Measurements from ENCODE around the gene SHANK2.

The SHANK2 gene

DNA sequence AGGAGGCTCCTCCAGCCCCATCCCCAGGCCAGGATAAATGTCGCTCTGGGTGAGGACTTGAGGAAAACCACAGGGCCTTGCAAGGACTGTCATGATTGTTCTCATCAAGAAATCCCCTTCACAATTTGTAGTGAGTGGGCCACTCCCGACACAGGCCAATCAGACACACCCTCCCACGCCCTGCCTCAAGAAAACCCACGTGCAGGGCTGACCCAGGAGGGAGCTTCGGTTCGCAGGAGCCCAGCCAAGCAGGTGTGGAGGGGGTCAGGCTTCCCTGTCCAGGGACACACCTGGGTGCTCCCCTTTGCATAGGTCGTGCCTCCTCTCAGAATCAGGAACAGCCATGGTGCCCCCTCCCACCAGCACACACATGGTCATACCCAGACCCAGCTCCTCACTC is 43.2 kb downstream of the SHANK2 start:
- Mint-ChIP-seq H3K9me3 (no peaks in the 10 kb centered on the region), H3K4me1 (ENCODE audit: low read depth) (no peaks in the 10 kb centered on the region), H3K27me3 (no peaks in the 10 kb centered on the region), H3K36me3 (ENCODE audit: low read depth) (no peaks in the 10 kb centered on the region), H3K27ac (no peak overlapping the region), H3K4me3 (no peak overlapping the region)
- DNase-seq: no peak

DNA sequence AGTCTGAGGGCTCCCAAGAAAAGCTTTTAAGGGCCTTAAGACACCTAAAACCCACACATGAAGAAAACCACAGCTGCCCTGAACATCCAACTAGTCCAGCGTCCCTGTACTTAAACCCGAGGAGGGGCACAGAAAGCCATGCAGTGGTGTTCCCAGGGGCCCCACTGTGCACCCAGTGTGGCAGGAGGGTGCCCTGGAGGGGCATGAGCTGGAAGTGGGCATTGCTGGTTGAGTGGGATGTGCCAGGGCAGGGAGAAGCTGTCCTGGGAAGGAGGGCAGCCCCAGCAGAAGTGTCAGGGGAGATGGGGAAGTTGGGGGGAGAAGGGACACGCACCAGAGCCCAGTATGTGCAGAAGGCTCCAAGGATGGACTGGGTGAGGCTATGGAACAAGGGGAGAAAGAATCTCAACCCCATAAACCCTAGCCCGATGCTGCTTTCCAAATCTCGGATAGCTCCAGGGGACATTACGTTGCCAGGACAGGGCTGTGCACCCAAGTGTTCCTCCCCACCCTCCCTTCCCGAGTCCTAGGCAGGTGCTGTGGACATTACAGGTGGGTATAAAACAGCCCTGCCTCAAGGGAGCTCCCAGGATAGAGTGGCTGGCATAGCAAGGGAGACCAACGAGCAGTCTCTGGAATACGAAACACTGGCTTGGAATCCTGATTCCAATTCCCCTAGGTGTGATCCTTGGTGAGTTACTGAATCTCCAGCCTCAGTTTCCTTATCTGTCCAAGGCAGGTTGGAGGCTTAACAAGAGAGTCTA is 44.2 kb downstream of the SHANK2 start:
- Mint-ChIP-seq H3K27me3 (no peaks in the 10 kb centered on the region), H3K9me3 (no peaks in the 10 kb centered on the region), H3K27ac (no peak overlapping the region), H3K4me3 (no peak overlapping the region), H3K4me1 (ENCODE audit: low read depth) (no peaks in the 10 kb centered on the region), H3K36me3 (ENCODE audit: low read depth) (no peaks in the 10 kb centered on the region)
- no peak for DNase-seq

DNA sequence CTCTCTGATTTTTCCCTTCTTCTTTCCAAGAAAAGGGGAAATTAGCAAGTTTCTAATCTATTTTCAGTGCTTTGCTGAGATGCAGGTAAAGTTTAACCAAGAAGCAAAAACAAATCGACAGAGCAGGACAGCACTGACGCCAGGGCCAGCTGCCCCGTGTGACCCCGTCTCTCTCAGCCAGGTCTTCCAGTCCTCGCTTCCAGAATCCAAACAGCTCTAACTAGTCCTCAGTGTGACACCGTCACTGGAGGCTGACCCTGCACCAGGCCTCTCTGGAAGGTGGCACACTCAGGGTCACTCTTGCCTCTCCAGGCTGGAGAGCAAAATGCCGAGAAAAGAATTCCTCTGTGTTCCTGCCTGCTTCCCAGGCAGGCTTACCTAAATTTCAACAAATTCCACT is 44.8 kb downstream of the SHANK2 start:
- Mint-ChIP-seq H3K4me1 (ENCODE audit: low read depth) (no peaks in the 10 kb centered on the region), H3K4me3 (no peak overlapping the region), H3K9me3 (no peaks in the 10 kb centered on the region), H3K27ac (no peak overlapping the region), H3K36me3 (ENCODE audit: low read depth) (no peaks in the 10 kb centered on the region), H3K27me3 (no peaks in the 10 kb centered on the region)
- no peak for DNase-seq

DNA sequence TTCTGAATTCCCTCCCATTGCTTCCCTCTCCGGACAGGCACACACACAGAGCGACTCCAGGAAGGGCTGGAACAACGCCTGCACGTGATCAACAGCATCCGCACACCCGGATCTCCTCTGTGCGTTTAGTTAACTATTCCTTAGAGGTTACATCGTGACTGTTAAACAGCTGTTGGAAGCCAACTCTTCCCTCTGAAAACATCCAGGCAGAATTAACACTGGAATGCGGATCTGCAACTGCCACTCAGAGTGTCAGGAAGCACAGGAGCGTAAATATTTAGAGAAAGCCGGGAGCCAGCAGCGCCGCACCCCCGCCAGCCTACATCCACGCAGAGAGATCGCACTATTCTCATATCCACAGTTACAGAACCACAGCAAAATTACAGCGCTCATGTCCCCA is 46.2 kb downstream of the SHANK2 start:
- peaks cover 6% of the 10 kb centered on the region for H3K27me3 Mint-ChIP-seq

DNA sequence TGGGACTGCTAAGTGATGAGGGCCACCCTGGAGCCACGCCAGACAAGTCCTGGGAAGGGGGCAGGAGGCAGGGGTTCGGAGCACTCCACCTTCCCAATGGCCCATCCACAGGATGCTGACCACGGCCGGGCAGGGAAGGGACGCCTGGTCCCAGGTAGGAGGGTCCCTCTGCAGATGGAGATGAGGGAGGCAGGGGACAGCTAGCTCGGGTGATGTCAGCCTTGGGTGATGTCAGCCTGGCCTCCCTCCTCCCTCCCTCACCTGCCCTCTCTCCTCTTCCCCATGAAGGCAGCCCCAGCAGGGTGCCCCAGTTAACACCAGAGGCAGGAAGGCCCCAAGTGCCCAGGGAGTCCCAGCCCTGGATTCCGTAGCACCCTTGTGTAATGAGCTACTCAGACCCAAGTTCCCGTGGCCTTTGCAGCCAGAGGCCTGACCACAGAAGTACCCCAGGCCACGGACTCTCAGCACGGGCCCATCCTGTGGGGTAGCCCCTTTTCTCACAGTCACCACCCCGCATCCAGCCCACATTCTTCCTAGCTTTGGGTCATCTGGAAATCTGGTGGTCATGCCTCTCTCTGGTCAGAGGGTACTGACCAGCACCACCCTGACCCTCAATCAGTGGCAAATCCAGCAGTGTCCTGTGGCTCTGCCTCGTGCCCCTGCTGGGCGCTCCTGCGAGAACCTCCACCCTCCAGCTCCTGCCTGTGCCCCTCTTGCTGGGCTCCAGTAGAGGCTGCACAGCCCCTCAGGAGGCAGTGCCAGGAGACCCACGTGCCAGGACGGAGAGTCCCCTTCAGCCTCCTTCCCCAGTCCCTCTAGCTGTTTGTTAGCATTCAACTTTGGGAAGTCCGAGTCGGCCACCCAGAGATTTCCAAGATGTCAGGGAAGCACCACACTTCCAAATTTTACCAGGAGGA is 47.4 kb downstream of the SHANK2 start:
- DNase-seq: no peak
- Mint-ChIP-seq H3K4me3 (no peak overlapping the region), H3K36me3 (ENCODE audit: low read depth) (no peaks in the 10 kb centered on the region), H3K27me3 (peaks cover 6% of the 10 kb centered on the region), H3K4me1 (ENCODE audit: low read depth) (no peaks in the 10 kb centered on the region), H3K27ac (no peak overlapping the region), H3K9me3 (no peaks in the 10 kb centered on the region)

More for the DNA sequence above, 46.2 kb downstream of the SHANK2 start:
- DNase-seq: no peak
- no peaks in the 10 kb centered on the region for H3K4me1 Mint-ChIP-seq (ENCODE audit: low read depth)
- H3K27ac Mint-ChIP-seq: no peak overlapping the region
- no peaks in the 10 kb centered on the region for H3K9me3 Mint-ChIP-seq
- no peaks in the 10 kb centered on the region for H3K36me3 Mint-ChIP-seq (ENCODE audit: low read depth)
- no peak overlapping the region for H3K4me3 Mint-ChIP-seq

DNA sequence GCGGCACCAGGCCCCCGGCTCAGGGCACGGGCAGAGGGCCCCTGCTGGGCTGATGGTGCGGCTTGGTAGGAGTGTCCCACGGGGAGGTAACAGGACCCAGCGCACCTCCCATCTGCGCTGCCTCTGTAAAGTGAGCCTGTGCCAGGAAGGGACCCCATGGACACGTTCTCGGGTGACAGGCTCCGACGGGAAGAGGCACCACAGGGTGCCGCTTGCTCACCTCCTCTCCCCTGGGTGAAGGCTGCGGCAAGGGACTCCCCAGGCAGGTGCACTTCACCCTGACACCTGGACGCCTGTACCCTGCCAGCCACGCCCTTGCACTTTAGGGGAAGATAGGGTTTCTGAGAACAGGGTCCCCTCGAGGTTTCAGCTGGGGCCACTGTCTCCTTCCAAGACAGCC is 48.1 kb downstream of the SHANK2 start:
- Mint-ChIP-seq H3K27me3 (peaks cover 6% of the 10 kb centered on the region), H3K4me1 (ENCODE audit: low read depth) (no peaks in the 10 kb centered on the region), H3K9me3 (no peaks in the 10 kb centered on the region), H3K4me3 (no peak overlapping the region), H3K27ac (no peak overlapping the region), H3K36me3 (ENCODE audit: low read depth) (no peaks in the 10 kb centered on the region)
- no peak for DNase-seq

DNA sequence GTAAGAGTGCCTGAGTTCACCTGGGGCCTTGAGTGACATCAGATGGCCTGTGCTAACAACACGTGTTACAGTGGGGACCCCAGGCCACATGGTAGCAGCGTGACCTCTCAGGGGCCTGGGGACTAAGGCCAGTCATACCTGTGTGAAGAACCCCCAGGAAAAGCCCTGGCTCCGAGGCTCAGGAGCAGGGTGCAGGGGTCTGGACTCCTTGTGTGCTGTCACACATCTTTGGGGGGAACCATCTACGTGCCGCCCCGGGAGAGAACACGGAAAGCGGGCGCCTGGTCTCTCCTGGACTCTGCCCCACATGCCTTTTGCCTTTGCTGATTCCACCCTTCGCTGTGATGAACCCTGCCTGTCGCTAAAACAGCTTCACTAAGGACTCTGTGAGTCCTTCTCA is 48.7 kb downstream of the SHANK2 start:
- Mint-ChIP-seq H3K36me3 (ENCODE audit: low read depth) (no peaks in the 10 kb centered on the region), H3K4me1 (ENCODE audit: low read depth) (no peaks in the 10 kb centered on the region), H3K9me3 (no peaks in the 10 kb centered on the region), H3K27ac (no peak overlapping the region), H3K4me3 (no peak overlapping the region), H3K27me3 (peaks cover 6% of the 10 kb centered on the region)
- no peak for DNase-seq

DNA sequence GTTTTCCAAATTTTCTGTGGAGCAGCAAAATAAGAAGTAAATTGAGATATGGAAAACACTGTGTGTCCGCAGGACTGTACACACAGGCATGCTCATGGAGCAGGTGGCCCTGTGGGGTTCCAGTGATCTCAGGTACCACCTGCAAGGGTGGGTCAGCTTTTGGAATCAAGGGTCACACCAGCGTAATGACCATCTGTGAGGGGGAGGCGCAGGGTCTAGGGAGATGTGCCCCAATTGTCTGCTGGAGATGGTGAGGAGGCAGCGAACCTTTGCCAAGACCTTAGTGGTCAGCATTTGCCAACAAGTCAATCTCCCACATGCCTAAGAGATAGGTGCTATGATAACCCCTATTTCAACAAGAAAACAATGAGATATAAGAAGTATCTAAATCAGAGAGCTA is 49.4 kb downstream of the SHANK2 start:
- H3K27me3 Mint-ChIP-seq: peaks cover 6% of the 10 kb centered on the region
- no peak for DNase-seq
- H3K36me3 Mint-ChIP-seq (ENCODE audit: low read depth): no peaks in the 10 kb centered on the region
- H3K9me3 Mint-ChIP-seq: no peaks in the 10 kb centered on the region
- H3K27ac Mint-ChIP-seq: no peak overlapping the region
- H3K4me3 Mint-ChIP-seq: no peak overlapping the region
- no peaks in the 10 kb centered on the region for H3K4me1 Mint-ChIP-seq (ENCODE audit: low read depth)

DNA sequence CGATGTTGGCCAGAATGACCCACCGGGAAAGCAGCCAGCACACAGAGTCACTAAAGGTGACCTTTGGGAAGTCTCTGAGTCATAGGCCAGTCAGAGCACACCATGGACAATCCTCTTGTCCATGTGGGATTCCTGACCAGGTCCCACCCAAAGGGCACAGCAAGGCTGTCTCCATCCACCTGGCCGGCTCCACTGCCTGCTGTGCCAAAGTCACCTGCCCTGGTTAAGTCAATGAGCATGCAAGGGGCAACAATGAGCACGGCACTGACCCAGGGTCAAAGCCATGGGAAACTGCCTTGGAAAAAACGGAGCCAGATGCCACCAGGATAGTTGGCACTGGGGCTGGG is 49.8 kb downstream of the SHANK2 start:
- Mint-ChIP-seq H3K4me3 (no peak overlapping the region), H3K36me3 (ENCODE audit: low read depth) (no peaks in the 10 kb centered on the region), H3K27ac (no peak overlapping the region), H3K4me1 (ENCODE audit: low read depth) (no peaks in the 10 kb centered on the region), H3K9me3 (no peaks in the 10 kb centered on the region), H3K27me3 (peaks cover 6% of the 10 kb centered on the region)
- no peak for DNase-seq
